Muscle layer of duodenum (tissue), 2 donors: ENCODE data around the gene KITLG.
"Not testable (repeated sequence)": the region's sequence is repeated elsewhere in the genome, so short reads cannot be mapped to it uniquely, and the experiment has no call there.

Source experiments
- H3K27ac ChIP-seq: one replicate; pipeline ENCODE4 v1.7.0; 2013; ENCODE audit warnings: mild to moderate bottlenecking, low read length
- H3K27me3 ChIP-seq: one replicate; pipeline ENCODE4 v1.7.0; 2013; ENCODE audit warnings: low read depth, mild to moderate bottlenecking, control low read depth, low read length
- H3K36me3 ChIP-seq, 2 donors: one replicate each; pipeline ENCODE4 v1.7.0; 2013; ENCODE audit warnings: low read length in 2 of 2, control low read depth in 1 of 2, mild to moderate bottlenecking in 1 of 2; ENCODE audit not compliant: insufficient read depth in 2 of 2, control insufficient read depth in 1 of 2
- H3K4me1 ChIP-seq, 2 donors: one replicate each; pipeline ENCODE4 v1.7.0; 2013; ENCODE audit warnings: low read length in 2 of 2, mild to moderate bottlenecking in 2 of 2, control low read depth in 1 of 2, moderate library complexity in 1 of 2; ENCODE audit not compliant: insufficient read depth in 2 of 2, control insufficient read depth in 1 of 2
- H3K4me3 ChIP-seq, 2 donors: one replicate each; pipeline ENCODE4 v1.7.0; 2013; ENCODE audit warnings: low read length in 2 of 2, low read depth in 1 of 2, mild to moderate bottlenecking in 1 of 2
- H3K9me3 ChIP-seq, 2 donors: one replicate each; pipeline ENCODE4 v1.7.0; 2013; ENCODE audit warnings: low read length in 2 of 2, control low read depth in 1 of 2, mild to moderate bottlenecking in 1 of 2; ENCODE audit not compliant: control insufficient read depth in 1 of 2
- donor health status: healthy.

The KITLG gene

GRCh38 chr12:88558340-88558867 is 21.9 kb downstream of the KITLG start:
- no peaks in the 10 kb centered on the region for H3K9me3 ChIP-seq
- no peaks in the 10 kb centered on the region for H3K36me3 ChIP-seq
- H3K27me3 ChIP-seq = no peaks in the 10 kb centered on the region
- H3K4me3 ChIP-seq = no peak overlapping the region
- H3K4me1 ChIP-seq = peaks cover 10 to 19% of the 10 kb centered on the region in 2 donors
- no peak overlapping the region for H3K27ac ChIP-seq

- H3K27me3 ChIP-seq = no peaks in the 10 kb centered on the region
- no peaks in the 10 kb centered on the region for H3K9me3 ChIP-seq
- peaks cover 10 to 22% of the 10 kb centered on the region in 2 donors for H3K4me1 ChIP-seq
- H3K36me3 ChIP-seq = no peaks in the 10 kb centered on the region
- no peak overlapping the region for H3K27ac ChIP-seq
- H3K4me3 ChIP-seq = no peak overlapping the region
Measured at GRCh38 chr12:88556213-88556774, 24.0 kb downstream of the KITLG start.

GRCh38 chr12:88553941-88554658 is 26.2 kb downstream of the KITLG start:
- Histone ChIP-seq H3K36me3 (no peaks in the 10 kb centered on the region), H3K27me3 (no peaks in the 10 kb centered on the region), H3K9me3 (no peaks in the 10 kb centered on the region), H3K4me1 (peaks cover 16 to 18% of the 10 kb centered on the region in 2 donors), H3K4me3 (no peak overlapping the region), H3K27ac (peak overlapping the region; percentile 52)

GRCh38 chr12:88552610-88553079 is 27.6 kb downstream of the KITLG start:
- Histone ChIP-seq H3K4me1 (peaks cover 11 to 16% of the 10 kb centered on the region in 2 donors), H3K27me3 (no peaks in the 10 kb centered on the region), H3K9me3 (no peaks in the 10 kb centered on the region), H3K27ac (peak overlapping the region; percentile 52), H3K36me3 (no peaks in the 10 kb centered on the region), H3K4me3 (no peak overlapping the region)

- Histone ChIP-seq H3K9me3 (no peaks in the 10 kb centered on the region), H3K4me1 (peaks cover 19 to 25% of the 10 kb centered on the region in 2 donors), H3K27ac (peak overlapping the region; percentile 50), H3K4me3 (no peak overlapping the region), H3K36me3 (no peaks in the 10 kb centered on the region), H3K27me3 (no peaks in the 10 kb centered on the region)
Measured at GRCh38 chr12:88549929-88550328, 30.3 kb downstream of the KITLG start.

- not testable (repeated sequence) for H3K4me3 ChIP-seq, H3K27me3 ChIP-seq, H3K9me3 ChIP-seq, H3K27ac ChIP-seq, H3K36me3 ChIP-seq
- peaks cover 8 to 15% of the 10 kb centered on the region in 2 donors for H3K4me1 ChIP-seq
Measured at GRCh38 chr12:88547949-88548348, 32.3 kb downstream of the KITLG start.

GRCh38 chr12:88546853-88547252 is 33.4 kb downstream of the KITLG start:
- peaks cover 8 to 15% of the 10 kb centered on the region in 2 donors for H3K4me1 ChIP-seq
- no peak overlapping the region for H3K27ac ChIP-seq
- H3K36me3 ChIP-seq = no peaks in the 10 kb centered on the region
- H3K4me3 ChIP-seq = no peak overlapping the region
- no peaks in the 10 kb centered on the region for H3K27me3 ChIP-seq
- H3K9me3 ChIP-seq = no peaks in the 10 kb centered on the region

- no peaks in the 10 kb centered on the region for H3K27me3 ChIP-seq
- H3K9me3 ChIP-seq = no peaks in the 10 kb centered on the region
- H3K36me3 ChIP-seq = no peaks in the 10 kb centered on the region
- H3K4me3 ChIP-seq = no peak overlapping the region
- H3K4me1 ChIP-seq = peaks cover 8 to 15% of the 10 kb centered on the region in 2 donors
- no peak overlapping the region for H3K27ac ChIP-seq
Measured at GRCh38 chr12:88546226-88546625, 34.0 kb downstream of the KITLG start.

- Histone ChIP-seq H3K27me3 (no peaks in the 10 kb centered on the region), H3K36me3 (no peaks in the 10 kb centered on the region), H3K27ac (no peak overlapping the region), H3K4me3 (no peak overlapping the region), H3K4me1 (peaks cover 8 to 15% of the 10 kb centered on the region in 2 donors), H3K9me3 (no peaks in the 10 kb centered on the region)
Measured at GRCh38 chr12:88544991-88545980, 35.0 kb downstream of the KITLG start.

GRCh38 chr12:88539893-88540292 is 40.4 kb downstream of the KITLG start:
- no peaks in the 10 kb centered on the region for H3K27me3 ChIP-seq
- H3K27ac ChIP-seq = no peak overlapping the region
- H3K4me1 ChIP-seq = no peaks in the 10 kb centered on the region
- no peaks in the 10 kb centered on the region for H3K36me3 ChIP-seq
- H3K9me3 ChIP-seq = no peaks in the 10 kb centered on the region
- no peak overlapping the region for H3K4me3 ChIP-seq

- no peaks in the 10 kb centered on the region for H3K4me1 ChIP-seq
- no peak overlapping the region for H3K27ac ChIP-seq
- H3K9me3 ChIP-seq = no peaks in the 10 kb centered on the region
- H3K4me3 ChIP-seq = no peak overlapping the region
- no peaks in the 10 kb centered on the region for H3K36me3 ChIP-seq
- no peaks in the 10 kb centered on the region for H3K27me3 ChIP-seq
Measured at GRCh38 chr12:88538697-88539096, 41.6 kb downstream of the KITLG start.
